ENCODE measurements around the gene MS4A18.

DNA sequence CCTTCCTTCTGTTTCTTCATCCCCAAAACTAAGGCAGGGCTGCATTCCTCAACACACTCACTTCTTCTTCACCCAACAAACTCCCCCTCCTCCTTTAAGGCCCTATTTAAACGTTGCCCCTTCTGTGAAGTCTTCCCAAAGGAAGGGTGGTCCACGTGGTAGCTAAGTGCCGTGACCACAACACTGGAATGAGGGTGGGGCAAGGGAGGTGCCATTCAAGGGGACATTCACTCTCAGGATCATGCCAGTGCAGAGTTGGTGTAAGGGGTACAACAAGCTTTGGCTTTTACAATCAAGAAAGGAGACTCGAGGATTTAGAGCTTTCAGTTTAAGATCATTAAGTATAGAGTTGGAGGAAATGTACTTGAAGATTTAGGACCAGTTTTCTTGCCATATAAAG is 52.6 kb downstream of the MS4A18 start:
- TF ChIP-seq CTCF (IDR thresholded peaks at IDR 0.05): no peak
- TF ChIP-seq POLR2A (IDR thresholded peaks at IDR 0.05): no peak
- TF ChIP-seq POLR2AphosphoS5 (IDR thresholded peaks at IDR 0.05): no peak

Measured in prostate gland (tissue), 2 donors.